ENCODE data around the gene PALM3. TPM values are rescaled to one million over a fixed set of nuclear protein-coding genes. Genes with fewer than 3 reads are reported as not detected.
A peak's percentile ranks its signal among the peaks of the same experiment; 100 is the strongest.

Gene PALM3
- total and polyA plus RNA-seq, 10 of the 15 experiments (the other 5 are each of a cell fraction or from before 2014, with no cell fraction given) = 0.07 TPM; not detected in 9

DNA sequence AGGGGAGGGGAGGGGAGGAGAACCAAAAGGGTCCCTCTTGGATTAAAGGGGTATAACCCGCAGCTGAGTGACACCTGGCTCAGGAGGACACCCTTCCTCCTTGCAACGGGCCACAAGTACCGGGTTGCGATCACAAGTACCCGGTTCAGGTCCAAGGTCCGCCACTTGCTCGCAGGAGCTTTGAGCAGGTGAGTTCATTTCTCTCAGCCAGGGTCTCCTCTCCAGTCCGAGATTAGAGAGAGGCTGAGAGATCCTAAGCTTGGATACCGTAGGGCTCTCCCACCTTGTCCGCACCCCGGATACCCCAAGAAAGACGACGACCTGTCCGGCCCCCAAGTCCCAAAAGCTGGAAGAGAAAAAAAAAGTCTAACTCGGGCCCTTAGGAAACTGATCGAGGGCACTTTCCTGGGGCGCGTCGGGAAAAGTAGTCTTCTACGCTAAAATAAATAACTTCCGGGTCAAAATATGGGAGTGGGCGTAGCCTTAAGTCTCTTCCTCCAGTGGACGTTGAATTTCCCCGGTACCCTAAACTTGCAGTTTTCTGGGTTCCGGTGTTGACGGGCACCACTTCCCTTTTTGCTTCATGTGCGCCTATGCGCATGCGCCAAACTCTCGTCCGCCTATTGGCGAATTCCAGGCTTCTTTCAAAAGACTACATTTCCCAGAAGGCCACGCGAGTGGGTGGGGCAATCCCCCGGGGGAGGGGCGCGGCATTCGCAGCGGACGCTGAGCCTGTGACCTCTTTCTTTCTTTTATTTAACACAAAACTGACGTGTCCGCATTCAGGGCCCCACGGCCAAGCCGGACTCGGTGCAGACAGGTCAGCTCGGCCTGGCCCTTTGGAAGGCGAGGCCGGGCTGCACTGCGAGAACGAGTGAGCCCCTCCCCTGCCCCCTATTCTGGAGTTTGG is 19.3 kb upstream of the PALM3 start:
- FAIRE-seq (peak; percentile 99), ATAC-seq (peak; percentile 94), DNase-seq (ENCODE audit: low read depth, low spot score) (peak; percentile 99)
- peaks cover 4% of the 10 kb centered on the region; the same call in 1 of the 2 replicates for H3K4me1 ChIP-seq (ENCODE audit: control insufficient read depth, insufficient read depth, low read length)
- ChIA-PET RAD21 (ENCODE audit: unreplicated experiment) (interaction anchor here (0.6 to 4.8 kb wide), 10 partner anchors 10 to 234 kb away, joined by 3 to 27 read pairs (median 4); partner anchors contain the start of genes ASF1B and MISP3), POLR2A (interaction anchor here (0.6 to 4.9 kb wide), 12 partner anchors 7 to 401 kb away, joined by 3 to 23 read pairs (median 4); partner anchors contain the start of genes ASF1B, PRKACA and RFX1), CTCF (interaction anchor here (0.6 to 5.6 kb wide), 16 partner anchors 8 to 202 kb away, joined by 3 to 30 read pairs (median 5); partner anchors contain the start of genes ASF1B, MISP3 and PRKACA), SMC1A (ENCODE audit: uncharacterized antibody, unreplicated experiment) (interaction anchor here (0.5 to 1.2 kb wide), 4 partner anchors 37 to 273 kb away, joined by 3 to 4 read pairs (median 3); partner anchors contain the start of gene ASF1B)
- intact Hi-C loops (cut with micrococcal nuclease; ENCODE audit: unreplicated experiment) (loop anchor here (2.0 to 5.0 kb wide), 2 partner anchors 36 to 56 kb away; partner anchors contain the start of genes ASF1B and PRKACA), in situ Hi-C loops (cut with MboI) (no loop called here)
- H3K36me3 ChIP-seq (ENCODE audit: control insufficient read depth in 2 of 2, insufficient read depth in 2 of 2, low read length in 1 of 2) = no peaks in the 10 kb centered on the region
- H3K9me3 ChIP-seq (replicated peaks; ENCODE audit: control insufficient read depth, insufficient read depth, low read length) = no peaks in the 10 kb centered on the region
- H3K79me2 ChIP-seq (ENCODE audit: control insufficient read depth, insufficient read depth, low read length) = peaks cover 8% of the 10 kb centered on the region
- peak overlapping the region; percentile 90 for H3K9ac ChIP-seq (ENCODE audit: control insufficient read depth, insufficient read depth, low read length)
- no peaks in the 10 kb centered on the region for H3K27me3 ChIP-seq (replicated peaks in 1 of 2; ENCODE audit: control insufficient read depth in 2 of 2, insufficient read depth in 2 of 2, low read length in 1 of 2)
- under 1% methylated on average over 50 of the region's 50 CpGs for WGBS (ENCODE audit: insufficient coverage, insufficient replicate concordance, low lambda C conversion rate, missing lambda C conversion rate)
- no peaks in the 10 kb centered on the region for H4K20me1 ChIP-seq (ENCODE audit: control insufficient read depth, insufficient read depth)
- TSS peak; percentile 86 for BruUV-seq (replicated peaks)
- peak overlapping the region; percentile 86 for H3K27ac ChIP-seq (ENCODE audit: control insufficient read depth, insufficient read depth)
- peak overlapping the region; percentile 90 for H3K4me2 ChIP-seq (ENCODE audit: control insufficient read depth, insufficient read depth)
- peak overlapping the region; percentile 83 for H3K4me3 ChIP-seq
- H2AFZ ChIP-seq (ENCODE audit: control insufficient read depth, low read depth, low read length) = peak overlapping the region; percentile 97
- no peak for TF ChIP-seq ZBED1 (IDR thresholded peaks at IDR 0.05; ENCODE audit: borderline replicate concordance)
- no peak for TF ChIP-seq RAD21 (IDR thresholded peaks at IDR 0.05; ENCODE audit: insufficient read depth, low read depth, low read length)
- peak; percentile 88 for TF ChIP-seq CREB1 (IDR thresholded peaks at IDR 0.05; ENCODE audit: low read depth)
- TF ChIP-seq, protein P1, sequence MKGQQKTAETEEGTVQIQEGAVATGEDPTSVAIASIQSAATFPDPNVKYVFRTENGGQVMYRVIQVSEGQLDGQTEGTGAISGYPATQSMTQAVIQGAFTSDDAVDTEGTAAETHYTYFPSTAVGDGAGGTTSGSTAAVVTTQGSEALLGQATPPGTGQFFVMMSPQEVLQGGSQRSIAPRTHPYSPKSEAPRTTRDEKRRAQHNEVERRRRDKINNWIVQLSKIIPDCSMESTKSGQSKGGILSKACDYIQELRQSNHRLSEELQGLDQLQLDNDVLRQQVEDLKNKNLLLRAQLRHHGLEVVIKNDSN (IDR thresholded peaks at IDR 0.05; ENCODE audit: borderline replicate concordance, extremely low read length, insufficient read depth, low read depth, low read length) = no peak
- peak; percentile 88 for TF ChIP-seq SREBF1 (IDR thresholded peaks at IDR 0.05; ENCODE audit: low read length)
- peak; percentile 100 for TF ChIP-seq NR2C1 (IDR thresholded peaks at IDR 0.05)
- TF ChIP-seq MYB (IDR thresholded peaks at IDR 0.05; ENCODE audit: borderline replicate concordance, low read depth, low read length) = no peak
- no peak for TF ChIP-seq ZBTB4 (CRISPR knock-in tag; IDR thresholded peaks at IDR 0.05)
- TF ChIP-seq RCOR1 (conservative IDR thresholded peaks at IDR 0.05; ENCODE audit: low read depth, low read length) = no peak
- TF ChIP-seq NFIC (IDR thresholded peaks at IDR 0.05; ENCODE audit: low read depth, low read length) = no peak
- TF ChIP-seq, protein P2, sequence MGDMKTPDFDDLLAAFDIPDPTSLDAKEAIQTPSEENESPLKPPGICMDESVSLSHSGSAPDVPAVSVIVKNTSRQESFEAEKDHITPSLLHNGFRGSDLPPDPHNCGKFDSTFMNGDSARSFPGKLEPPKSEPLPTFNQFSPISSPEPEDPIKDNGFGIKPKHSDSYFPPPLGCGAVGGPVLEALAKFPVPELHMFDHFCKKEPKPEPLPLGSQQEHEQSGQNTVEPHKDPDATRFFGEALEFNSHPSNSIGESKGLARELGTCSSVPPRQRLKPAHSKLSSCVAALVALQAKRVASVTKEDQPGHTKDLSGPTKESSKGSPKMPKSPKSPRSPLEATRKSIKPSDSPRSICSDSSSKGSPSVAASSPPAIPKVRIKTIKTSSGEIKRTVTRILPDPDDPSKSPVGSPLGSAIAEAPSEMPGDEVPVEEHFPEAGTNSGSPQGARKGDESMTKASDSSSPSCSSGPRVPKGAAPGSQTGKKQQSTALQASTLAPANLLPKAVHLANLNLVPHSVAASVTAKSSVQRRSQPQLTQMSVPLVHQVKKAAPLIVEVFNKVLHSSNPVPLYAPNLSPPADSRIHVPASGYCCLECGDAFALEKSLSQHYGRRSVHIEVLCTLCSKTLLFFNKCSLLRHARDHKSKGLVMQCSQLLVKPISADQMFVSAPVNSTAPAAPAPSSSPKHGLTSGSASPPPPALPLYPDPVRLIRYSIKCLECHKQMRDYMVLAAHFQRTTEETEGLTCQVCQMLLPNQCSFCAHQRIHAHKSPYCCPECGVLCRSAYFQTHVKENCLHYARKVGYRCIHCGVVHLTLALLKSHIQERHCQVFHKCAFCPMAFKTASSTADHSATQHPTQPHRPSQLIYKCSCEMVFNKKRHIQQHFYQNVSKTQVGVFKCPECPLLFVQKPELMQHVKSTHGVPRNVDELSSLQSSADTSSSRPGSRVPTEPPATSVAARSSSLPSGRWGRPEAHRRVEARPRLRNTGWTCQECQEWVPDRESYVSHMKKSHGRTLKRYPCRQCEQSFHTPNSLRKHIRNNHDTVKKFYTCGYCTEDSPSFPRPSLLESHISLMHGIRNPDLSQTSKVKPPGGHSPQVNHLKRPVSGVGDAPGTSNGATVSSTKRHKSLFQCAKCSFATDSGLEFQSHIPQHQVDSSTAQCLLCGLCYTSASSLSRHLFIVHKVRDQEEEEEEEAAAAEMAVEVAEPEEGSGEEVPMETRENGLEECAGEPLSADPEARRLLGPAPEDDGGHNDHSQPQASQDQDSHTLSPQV (IDR thresholded peaks at IDR 0.05) = no peak
- TF ChIP-seq POLR2A (IDR thresholded peaks at IDR 0.05; ENCODE audit: low read depth, low read length) = peak; percentile 81

All from GM12878 (cell line).